Astrocyte of the spinal cord (primary cell): ENCODE results near the gene PDLIM1.

ENCODE experiments used
- DNase-seq: peaks from one replicate; pipeline ENCODE4 v3.0.0; 2011; ENCODE audit warnings: low read depth, low spot score
- H3K4me3 ChIP-seq: 2 replicates; pipeline ENCODE4 v1.5.1; 2011; ENCODE audit warnings: low read depth, mild to moderate bottlenecking, low read length, moderate library complexity
- CTCF ChIP-seq: IDR thresholded peaks from 2 replicates; pipeline ENCODE4 v1.5.1; 2012; ENCODE audit warnings: low read depth, mild to moderate bottlenecking, low read length, inconsistent platforms
- in situ Hi-C: cut with HindIII; loops from 2 replicates; pipeline ENCODE4 v1.10.0; 2017; ENCODE audit warnings: low sequenced_read_pairs

The PDLIM1 gene

GRCh38 chr10:95285556-95285955 lies 5.2 kb downstream of the PDLIM1 start:
- in situ Hi-C loops = no loop called here
- no peak for TF ChIP-seq CTCF
- H3K4me3 ChIP-seq = no peak overlapping the region
- DNase-seq = no peak

DNA sequence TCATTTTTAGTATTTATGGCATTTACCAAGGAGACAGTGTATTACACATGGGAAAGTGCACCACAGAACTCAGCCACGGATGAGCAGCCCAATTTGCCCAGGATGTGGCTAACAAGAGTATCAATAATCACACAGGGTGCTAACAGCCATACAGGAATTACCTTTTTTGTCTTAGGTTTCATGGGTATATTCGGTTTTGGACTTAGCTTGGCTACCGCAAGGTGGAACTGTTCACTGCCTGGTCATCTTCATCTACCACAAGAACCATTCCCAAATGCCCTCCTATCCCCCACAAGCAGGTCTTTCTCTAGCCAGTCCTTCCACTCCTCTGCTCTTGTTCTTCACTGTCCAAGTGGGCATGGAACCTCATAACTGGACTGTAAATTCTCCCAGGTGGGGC lies 6.0 kb downstream of the PDLIM1 start:
- no peak overlapping the region for H3K4me3 ChIP-seq
- in situ Hi-C loops = no loop called here
- no peak for DNase-seq
- TF ChIP-seq CTCF = no peak

- no peak overlapping the region for H3K4me3 ChIP-seq
- TF ChIP-seq CTCF = no peak
- peak; percentile 52 for DNase-seq
- in situ Hi-C loops = no loop called here
Observed at GRCh38 chr10:95282107-95282506, 8.7 kb downstream of the PDLIM1 start.

- H3K4me3 ChIP-seq = no peak overlapping the region
- TF ChIP-seq CTCF = no peak
- DNase-seq = no peak
- in situ Hi-C loops = no loop called here
Observed at GRCh38 chr10:95281206-95281605, 9.6 kb downstream of the PDLIM1 start.

DNA sequence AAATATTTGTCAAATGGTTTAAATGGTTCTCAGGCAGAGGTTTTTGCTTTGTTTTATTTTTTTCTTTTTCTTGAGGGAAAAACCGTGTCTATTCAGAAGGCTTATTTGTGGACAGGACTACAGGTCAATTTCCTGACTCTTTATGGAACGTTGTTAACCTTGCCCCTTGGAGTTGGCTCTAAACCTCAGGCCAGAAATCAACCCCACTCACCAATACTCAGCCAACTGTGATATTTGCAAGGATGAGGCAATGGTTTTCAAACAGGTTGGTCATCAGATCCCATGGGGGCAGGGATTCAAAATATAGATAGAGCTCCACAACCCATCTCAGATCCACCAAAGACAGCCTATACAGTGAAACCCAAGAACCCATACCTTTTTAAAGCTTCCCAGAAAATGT lies 10.2 kb downstream of the PDLIM1 start:
- no peak for TF ChIP-seq CTCF
- DNase-seq = no peak
- in situ Hi-C loops = no loop called here
- H3K4me3 ChIP-seq = no peak overlapping the region

DNA sequence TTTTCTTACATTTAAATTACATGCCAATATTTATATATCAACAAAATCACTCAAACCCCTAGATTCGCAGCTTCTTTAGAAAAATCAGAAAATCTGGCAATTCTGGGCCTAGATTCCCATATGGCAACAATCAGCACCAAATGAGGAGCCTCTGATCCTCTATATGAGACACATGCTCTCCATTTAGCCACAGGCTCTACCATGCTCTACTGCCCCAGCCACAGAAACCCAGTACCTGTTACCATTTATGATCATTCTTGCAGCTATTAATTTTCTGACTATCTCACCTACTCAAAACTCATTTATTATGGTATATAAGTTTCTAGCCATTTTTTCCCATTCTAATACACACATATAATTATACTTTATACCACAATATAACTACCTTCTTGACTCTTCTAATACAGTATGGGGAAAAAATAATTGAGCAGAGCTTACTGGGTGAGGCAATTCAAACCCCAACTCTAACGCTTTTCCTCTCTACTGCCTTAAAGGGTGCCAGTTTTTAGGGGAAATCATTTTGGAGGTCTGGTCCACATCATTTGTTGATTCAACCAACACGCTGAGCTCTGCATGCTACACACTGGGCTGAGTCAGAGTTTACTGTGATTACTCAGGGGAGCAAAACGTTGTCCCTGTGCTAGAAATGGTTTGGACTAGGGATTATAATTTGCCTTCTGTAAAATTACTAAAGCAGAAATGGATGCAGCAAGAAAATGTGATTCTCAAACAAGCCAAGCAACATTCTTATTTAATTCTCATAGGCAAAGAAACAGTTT lies 11.6 kb downstream of the PDLIM1 start:
- in situ Hi-C loops = no loop called here
- H3K4me3 ChIP-seq = no peak overlapping the region
- no peak for TF ChIP-seq CTCF
- DNase-seq = peak; percentile 64
